K562 (cell line): ENCODE measurements around the gene CD151. TPM values are rescaled to one million over a fixed set of nuclear protein-coding genes. Genes with fewer than 3 reads are reported as not detected.

ENCODE experiments used
- ARID1B ChIP-seq: fragments of 450-650 bp; IDR thresholded peaks from 2 replicates; pipeline ENCODE4 v1.6.1; 2016; ENCODE audit warnings: antibody characterized with exemption, mild to moderate bottlenecking, inconsistent platforms
- E2F6 ChIP-seq, 2 experiments: IDR thresholded peaks; 2 replicates each; pipeline ENCODE4 v1.6.1; 2011; ENCODE audit warnings: borderline replicate concordance in 1 of 2, control low read depth in 1 of 2, low read depth in 1 of 2, low read length in 1 of 2, mild to moderate bottlenecking in 1 of 2, mixed read lengths in 1 of 2, moderate library complexity in 1 of 2; ENCODE audit not compliant: insufficient read depth in 1 of 2, insufficient read length in 1 of 2, poor library complexity in 1 of 2, severe bottlenecking in 1 of 2; ENCODE audit errors: extremely low read depth in 1 of 2
- GABPB1 ChIP-seq: sonication (generic); formaldehyde crosslinking; IDR thresholded peaks from 2 replicates; pipeline ENCODE4 v1.8.0; 2022; ENCODE audit warnings: mild to moderate bottlenecking, missing genetic modification reagents
- MCM2 ChIP-seq: fragments of 450-650 bp; IDR thresholded peaks from 2 replicates; pipeline ENCODE4 v1.6.1; 2017; ENCODE audit warnings: low read depth, mild to moderate bottlenecking
- PHB ChIP-seq: fragments of 250-450 bp; sonication (Bioruptor Pico); IDR thresholded peaks from 2 replicates; pipeline ENCODE4 v1.5.0; 2021
- POLR2A ChIP-seq: fragments of 450-650 bp; conservative IDR thresholded peaks from 2 replicates; pipeline ENCODE4 v1.6.1; 2016
- SIN3A ChIP-seq, 2 experiments: fragments of 150-350 bp in 1 of 2; IDR thresholded peaks; 2 replicates each; pipeline ENCODE4 v1.6.1; 2011 to 2016; ENCODE audit warnings: borderline replicate concordance in 2 of 2, low read depth in 2 of 2, low read length in 2 of 2, mild to moderate bottlenecking in 2 of 2, moderate library complexity in 2 of 2; ENCODE audit not compliant: control insufficient read depth in 1 of 2
- SNRNP70 ChIP-seq: fragments of 200-400 bp; formaldehyde crosslinking; optimal IDR thresholded peaks from 2 replicates; pipeline ENCODE3; 2017; ENCODE audit warnings: low read depth, low read length
- SP2 ChIP-seq: IDR thresholded peaks from 2 replicates; pipeline ENCODE4 v1.6.1; 2011; ENCODE audit warnings: mild to moderate bottlenecking, low read depth, low read length, moderate library complexity; ENCODE audit not compliant: poor library complexity, severe bottlenecking; ENCODE audit errors: extremely low read depth
- SUPT5H ChIP-seq: fragments of 450-650 bp; IDR thresholded peaks from 2 replicates; pipeline ENCODE4 v1.6.1; 2016
- USF1 ChIP-seq: sonication (generic); formaldehyde crosslinking; IDR thresholded peaks from 2 replicates; pipeline ENCODE4 v1.9.0; 2022; ENCODE audit warnings: mild to moderate bottlenecking, missing genetic modification reagents
- ZC3H4 ChIP-seq: sonication (generic); formaldehyde crosslinking; IDR thresholded peaks from 2 replicates; pipeline ENCODE4 v1.9.0; 2021; ENCODE audit warnings: missing genetic modification reagents, borderline replicate concordance
- polyA plus RNA-seq, 8 experiments: library from polyadenylated mRNA; depleted of rRNA in 4 of 8; stranded (reverse) in 5 of 8; unstranded in 3 of 8; fragments of >200 nt; fragmentation: Nextera tagmentation in 2 of 8; fragmentation: Illumina TruSeq in 1 of 8; extraction: Ambion mirVana in 2 of 8; extraction: Trizol in 1 of 8; gene quantifications; 2 replicates each; pipeline versions ENCODE4 v1.2.1 to v1.2.3, GENCODE V29; 2011 to 2014; ENCODE audit warnings: inconsistent platforms in 1 of 8, missing spikeins in 1 of 8
- total RNA-seq, 7 experiments: library from RNA; depleted of rRNA in 6 of 7; stranded (reverse); fragments of >200 nt in 6 of 7; fragmentation: Illumina TruSeq in 2 of 7; extraction: Trizol in 2 of 7; gene quantifications; 2 replicates each; pipeline versions ENCODE4 v1.2.1 to v1.2.3, GENCODE V29; 2011 to 2021; ENCODE audit warnings: low replicate concordance in 1 of 7
- TF ChIP-seq, protein P1 (sequence below): sonication (generic); formaldehyde crosslinking; IDR thresholded peaks from 2 replicates; pipeline ENCODE4 v1.8.0; 2023; ENCODE audit warnings: mild to moderate bottlenecking, missing genetic modification reagents
- TF ChIP-seq, protein P2 (sequence below), 3 experiments: IDR thresholded peaks in 2 of 3; conservative IDR thresholded peaks in 1 of 3; 2 replicates each; pipeline ENCODE4 v1.5.1; 2011 to 2012; ENCODE audit warnings: low read length in 3 of 3, mild to moderate bottlenecking in 3 of 3, control low read depth in 2 of 3, improper control_type of control experiment in 1 of 3, inconsistent platforms in 1 of 3, low read depth in 1 of 3, mixed read lengths in 1 of 3, moderate library complexity in 1 of 3; ENCODE audit not compliant: insufficient read depth in 2 of 3
- TF ChIP-seq, protein P3 (sequence below): fragments of 450-650 bp; IDR thresholded peaks from 2 replicates; pipeline ENCODE4 v1.6.1; 2016; ENCODE audit warnings: borderline replicate concordance

The CD151 gene
- total and polyA plus RNA-seq, 9 of the 15 experiments (the other 6 are each of a cell fraction or from before 2014, with no cell fraction given), result 2.3 to 187 (median 140) TPM

DNA sequence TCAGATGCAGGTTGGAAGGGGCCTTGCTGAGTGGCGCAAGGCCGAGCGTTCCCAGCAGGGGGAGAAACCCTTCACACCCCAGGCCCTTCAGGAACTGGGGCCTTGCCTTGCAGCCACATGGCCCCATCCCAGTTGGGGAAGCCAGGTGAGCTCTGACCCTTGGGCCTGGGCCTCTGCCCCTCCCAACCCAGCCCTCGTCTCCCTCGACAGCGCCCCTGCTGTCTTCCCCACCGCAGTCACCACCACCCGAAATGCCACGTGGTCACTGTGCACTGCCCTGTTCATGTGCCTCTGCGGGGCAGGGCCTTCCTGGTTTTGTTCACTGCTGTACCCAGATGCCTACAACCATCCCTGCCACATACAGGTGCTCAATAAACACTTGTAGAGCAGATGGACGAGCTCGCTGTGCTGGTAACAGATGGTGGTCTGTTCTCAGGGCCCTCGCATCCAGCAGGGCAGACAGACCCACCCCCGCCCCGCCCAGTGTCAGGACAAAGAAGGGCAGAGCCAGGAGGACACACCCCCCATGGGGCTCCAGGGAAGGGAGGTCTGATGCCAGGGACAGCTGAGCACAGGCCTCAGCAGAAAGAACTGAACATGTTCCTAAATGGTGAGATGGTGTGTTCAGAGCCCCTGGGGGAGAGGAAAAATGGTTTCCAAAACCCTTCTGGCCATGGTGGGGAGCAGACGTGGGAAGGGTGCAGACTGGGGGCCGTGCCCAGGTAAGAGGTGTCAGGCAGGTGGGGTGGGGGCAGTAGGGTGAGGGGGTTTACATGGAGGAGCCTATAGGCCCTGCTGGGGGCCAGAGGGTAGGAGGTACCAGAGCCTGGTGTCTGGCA is 5.9 kb downstream of the CD151 start (continued):
- TF ChIP-seq SIN3A (IDR thresholded peaks at IDR 0.05; ENCODE audit: borderline replicate concordance in 2 of 2, control insufficient read depth in 1 of 2, low read depth in 2 of 2, low read length in 2 of 2) (peak in 1 of 2 experiments; percentile 76; a peak in 2 of 4 replicates), SUPT5H (peak; percentile 66), E2F6 (IDR thresholded peaks at IDR 0.05; ENCODE audit: borderline replicate concordance in 1 of 2, extremely low read depth in 1 of 2, insufficient read depth in 1 of 2, insufficient read length in 1 of 2, low read depth in 1 of 2, low read length in 1 of 2, poor library complexity in 1 of 2, severe bottlenecking in 1 of 2) (peak; percentile 63 to 87), ZC3H4 (CRISPR knock-in tag) (peak; percentile 40; the same call in 1 of the 2 replicates), SNRNP70 (no peak), PHB (CRISPR knock-in tag) (no peak), MCM2 (no peak), SP2 (no peak), GABPB1 (no peak), USF1 (peak; percentile 77), ARID1B (peak; percentile 20; the same call in 1 of the 2 replicates), POLR2A (peak; percentile 73)
- TF ChIP-seq, protein P1, sequence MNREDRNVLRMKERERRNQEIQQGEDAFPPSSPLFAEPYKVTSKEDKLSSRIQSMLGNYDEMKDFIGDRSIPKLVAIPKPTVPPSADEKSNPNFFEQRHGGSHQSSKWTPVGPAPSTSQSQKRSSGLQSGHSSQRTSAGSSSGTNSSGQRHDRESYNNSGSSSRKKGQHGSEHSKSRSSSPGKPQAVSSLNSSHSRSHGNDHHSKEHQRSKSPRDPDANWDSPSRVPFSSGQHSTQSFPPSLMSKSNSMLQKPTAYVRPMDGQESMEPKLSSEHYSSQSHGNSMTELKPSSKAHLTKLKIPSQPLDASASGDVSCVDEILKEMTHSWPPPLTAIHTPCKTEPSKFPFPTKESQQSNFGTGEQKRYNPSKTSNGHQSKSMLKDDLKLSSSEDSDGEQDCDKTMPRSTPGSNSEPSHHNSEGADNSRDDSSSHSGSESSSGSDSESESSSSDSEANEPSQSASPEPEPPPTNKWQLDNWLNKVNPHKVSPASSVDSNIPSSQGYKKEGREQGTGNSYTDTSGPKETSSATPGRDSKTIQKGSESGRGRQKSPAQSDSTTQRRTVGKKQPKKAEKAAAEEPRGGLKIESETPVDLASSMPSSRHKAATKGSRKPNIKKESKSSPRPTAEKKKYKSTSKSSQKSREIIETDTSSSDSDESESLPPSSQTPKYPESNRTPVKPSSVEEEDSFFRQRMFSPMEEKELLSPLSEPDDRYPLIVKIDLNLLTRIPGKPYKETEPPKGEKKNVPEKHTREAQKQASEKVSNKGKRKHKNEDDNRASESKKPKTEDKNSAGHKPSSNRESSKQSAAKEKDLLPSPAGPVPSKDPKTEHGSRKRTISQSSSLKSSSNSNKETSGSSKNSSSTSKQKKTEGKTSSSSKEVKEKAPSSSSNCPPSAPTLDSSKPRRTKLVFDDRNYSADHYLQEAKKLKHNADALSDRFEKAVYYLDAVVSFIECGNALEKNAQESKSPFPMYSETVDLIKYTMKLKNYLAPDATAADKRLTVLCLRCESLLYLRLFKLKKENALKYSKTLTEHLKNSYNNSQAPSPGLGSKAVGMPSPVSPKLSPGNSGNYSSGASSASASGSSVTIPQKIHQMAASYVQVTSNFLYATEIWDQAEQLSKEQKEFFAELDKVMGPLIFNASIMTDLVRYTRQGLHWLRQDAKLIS (CRISPR knock-in tag), result no peak
- TF ChIP-seq, protein P2, sequence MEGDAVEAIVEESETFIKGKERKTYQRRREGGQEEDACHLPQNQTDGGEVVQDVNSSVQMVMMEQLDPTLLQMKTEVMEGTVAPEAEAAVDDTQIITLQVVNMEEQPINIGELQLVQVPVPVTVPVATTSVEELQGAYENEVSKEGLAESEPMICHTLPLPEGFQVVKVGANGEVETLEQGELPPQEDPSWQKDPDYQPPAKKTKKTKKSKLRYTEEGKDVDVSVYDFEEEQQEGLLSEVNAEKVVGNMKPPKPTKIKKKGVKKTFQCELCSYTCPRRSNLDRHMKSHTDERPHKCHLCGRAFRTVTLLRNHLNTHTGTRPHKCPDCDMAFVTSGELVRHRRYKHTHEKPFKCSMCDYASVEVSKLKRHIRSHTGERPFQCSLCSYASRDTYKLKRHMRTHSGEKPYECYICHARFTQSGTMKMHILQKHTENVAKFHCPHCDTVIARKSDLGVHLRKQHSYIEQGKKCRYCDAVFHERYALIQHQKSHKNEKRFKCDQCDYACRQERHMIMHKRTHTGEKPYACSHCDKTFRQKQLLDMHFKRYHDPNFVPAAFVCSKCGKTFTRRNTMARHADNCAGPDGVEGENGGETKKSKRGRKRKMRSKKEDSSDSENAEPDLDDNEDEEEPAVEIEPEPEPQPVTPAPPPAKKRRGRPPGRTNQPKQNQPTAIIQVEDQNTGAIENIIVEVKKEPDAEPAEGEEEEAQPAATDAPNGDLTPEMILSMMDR (IDR thresholded peaks at IDR 0.05 in 2 of 3, conservative IDR thresholded peaks at IDR 0.05 in 1 of 3; ENCODE audit: insufficient read depth in 2 of 3, low read depth in 1 of 3, low read length in 3 of 3), result peak; percentile 48 to 56 (median 52)
- TF ChIP-seq, protein P3, sequence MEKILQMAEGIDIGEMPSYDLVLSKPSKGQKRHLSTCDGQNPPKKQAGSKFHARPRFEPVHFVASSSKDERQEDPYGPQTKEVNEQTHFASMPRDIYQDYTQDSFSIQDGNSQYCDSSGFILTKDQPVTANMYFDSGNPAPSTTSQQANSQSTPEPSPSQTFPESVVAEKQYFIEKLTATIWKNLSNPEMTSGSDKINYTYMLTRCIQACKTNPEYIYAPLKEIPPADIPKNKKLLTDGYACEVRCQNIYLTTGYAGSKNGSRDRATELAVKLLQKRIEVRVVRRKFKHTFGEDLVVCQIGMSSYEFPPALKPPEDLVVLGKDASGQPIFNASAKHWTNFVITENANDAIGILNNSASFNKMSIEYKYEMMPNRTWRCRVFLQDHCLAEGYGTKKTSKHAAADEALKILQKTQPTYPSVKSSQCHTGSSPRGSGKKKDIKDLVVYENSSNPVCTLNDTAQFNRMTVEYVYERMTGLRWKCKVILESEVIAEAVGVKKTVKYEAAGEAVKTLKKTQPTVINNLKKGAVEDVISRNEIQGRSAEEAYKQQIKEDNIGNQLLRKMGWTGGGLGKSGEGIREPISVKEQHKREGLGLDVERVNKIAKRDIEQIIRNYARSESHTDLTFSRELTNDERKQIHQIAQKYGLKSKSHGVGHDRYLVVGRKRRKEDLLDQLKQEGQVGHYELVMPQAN, result peak; percentile 62
